Activated naive CD4-positive, alpha-beta T cell treated with anti-CD3 and anti-CD28 coated beads, Interleukin-2, amount 50 U/mL, for 24 hours (primary cell): ENCODE measurements around the gene GPN3.
"Not testable (repeated sequence)": the region's sequence is repeated elsewhere in the genome, so short reads cannot be mapped to it uniquely, and the experiment has no call there.

Experiments used
- H3K27ac Mint-ChIP-seq: one replicate; pipeline ENCODE4 v1.8.0; 2021; ENCODE audit warnings: mild to moderate bottlenecking, mixed read lengths
- H3K27me3 Mint-ChIP-seq: one replicate; pipeline ENCODE4 v1.8.0; 2021; ENCODE audit warnings: mixed read lengths
- H3K36me3 Mint-ChIP-seq: one replicate; pipeline ENCODE4 v1.8.0; 2021; ENCODE audit warnings: mixed read lengths
- H3K4me1 Mint-ChIP-seq: one replicate; pipeline ENCODE4 v1.8.0; 2021; ENCODE audit warnings: mixed read lengths
- H3K4me3 Mint-ChIP-seq: one replicate; pipeline ENCODE4 v1.8.0; 2021; ENCODE audit warnings: mild to moderate bottlenecking, mixed read lengths
- H3K9me3 Mint-ChIP-seq: one replicate; pipeline ENCODE4 v1.8.0; 2021; ENCODE audit warnings: mixed read lengths

GPN3 gene

DNA sequence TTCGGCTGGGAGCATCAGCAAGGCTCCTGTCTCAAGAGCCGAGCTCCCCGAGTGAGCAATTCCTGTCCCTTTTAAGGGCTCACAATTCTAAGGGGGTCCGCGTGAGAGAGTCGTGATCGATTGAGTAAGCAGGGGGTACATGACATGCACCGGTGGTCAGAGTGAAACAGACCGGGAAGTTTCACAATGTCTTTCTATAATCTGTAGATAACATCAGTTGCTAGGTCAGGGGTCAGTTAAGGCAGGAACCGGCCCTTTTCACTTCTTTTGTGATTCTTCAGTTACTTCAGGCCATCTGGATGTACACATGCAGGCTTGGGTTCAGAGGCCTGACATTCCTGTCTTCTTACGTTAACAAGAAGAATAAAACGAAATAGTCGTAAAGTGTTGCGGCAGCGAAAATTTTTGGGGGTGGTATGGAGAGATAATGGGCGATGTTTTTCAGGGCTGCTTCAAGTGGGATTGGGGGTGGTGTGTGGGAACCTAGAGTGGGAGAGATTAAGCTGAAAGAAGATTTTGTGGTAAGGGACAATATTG lies 62.9 kb downstream of the GPN3 start:
- not testable (repeated sequence) for H3K4me3 Mint-ChIP-seq, H3K9me3 Mint-ChIP-seq, H3K27me3 Mint-ChIP-seq, H3K36me3 Mint-ChIP-seq, H3K27ac Mint-ChIP-seq
- peaks cover 17% of the 10 kb centered on the region for H3K4me1 Mint-ChIP-seq

DNA sequence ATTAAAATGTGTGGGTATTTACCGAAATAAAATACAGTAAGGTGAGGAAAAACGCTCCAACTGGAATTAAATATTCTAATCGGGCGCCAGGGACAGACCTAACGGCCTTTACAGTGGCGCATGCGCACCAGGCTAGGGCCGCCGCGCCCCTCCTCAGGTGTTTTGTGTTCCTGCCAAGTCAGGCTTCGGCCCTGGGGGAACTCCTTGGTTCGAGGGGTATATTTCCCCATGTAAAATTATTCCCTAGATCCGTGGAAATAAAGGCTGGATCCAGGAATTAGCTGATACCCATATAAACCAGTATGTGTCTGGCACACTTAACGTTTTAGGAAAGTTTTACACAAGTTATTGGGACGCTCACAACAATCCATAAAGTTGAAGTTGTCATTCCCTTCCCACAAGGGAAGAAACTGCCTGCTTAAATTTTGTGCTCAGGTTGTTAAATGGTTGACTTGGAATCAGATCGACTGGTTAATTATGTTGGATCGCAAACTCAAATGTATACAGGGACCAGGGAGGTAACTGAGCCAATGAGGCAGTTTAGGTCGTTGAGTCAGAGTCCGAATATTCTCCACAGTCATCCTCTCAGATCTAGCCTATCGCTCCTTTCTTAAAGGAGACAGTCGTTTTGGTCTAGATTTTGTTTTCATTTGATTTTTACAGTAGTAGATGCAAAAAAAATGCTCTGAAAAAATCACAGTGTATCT lies 63.9 kb downstream of the GPN3 start:
- H3K4me3 Mint-ChIP-seq: peak overlapping the region; percentile 100
- H3K4me1 Mint-ChIP-seq: peaks cover 25% of the 10 kb centered on the region
- H3K36me3 Mint-ChIP-seq: peaks cover 8% of the 10 kb centered on the region
- no peaks in the 10 kb centered on the region for H3K9me3 Mint-ChIP-seq
- H3K27ac Mint-ChIP-seq: peak overlapping the region; percentile 100
- no peaks in the 10 kb centered on the region for H3K27me3 Mint-ChIP-seq

- Mint-ChIP-seq H3K27ac (peak within 1 kb of the TSS; percentile 100), H3K36me3 (peaks cover 8% of the 10 kb centered on the region), H3K27me3 (no peaks in the 10 kb centered on the region), H3K4me3 (peak within 1 kb of the TSS; percentile 100), H3K4me1 (peaks cover 26% of the 10 kb centered on the region), H3K9me3 (no peaks in the 10 kb centered on the region)
These were observed 64.7 kb downstream of the GPN3 start, which contains the start of gene ANAPC7 for GRCh38 chr12:110403146-110403975. Gene ANAPC7 (minus strand): TSS chr12:110403708. CDS start chr12:110403627, 81 bp downstream.
